ENCODE results near the gene ZMYND10. TPM values are rescaled to one million over a fixed set of nuclear protein-coding genes. Genes with fewer than 3 reads are reported as not detected.

Gene ZMYND10
- total and polyA plus RNA-seq, 9 of the 15 experiments (the other 6 are each of a cell fraction or from before 2014, with no cell fraction given) = 0.20 to 2.8 (median 0.70) TPM

DNA sequence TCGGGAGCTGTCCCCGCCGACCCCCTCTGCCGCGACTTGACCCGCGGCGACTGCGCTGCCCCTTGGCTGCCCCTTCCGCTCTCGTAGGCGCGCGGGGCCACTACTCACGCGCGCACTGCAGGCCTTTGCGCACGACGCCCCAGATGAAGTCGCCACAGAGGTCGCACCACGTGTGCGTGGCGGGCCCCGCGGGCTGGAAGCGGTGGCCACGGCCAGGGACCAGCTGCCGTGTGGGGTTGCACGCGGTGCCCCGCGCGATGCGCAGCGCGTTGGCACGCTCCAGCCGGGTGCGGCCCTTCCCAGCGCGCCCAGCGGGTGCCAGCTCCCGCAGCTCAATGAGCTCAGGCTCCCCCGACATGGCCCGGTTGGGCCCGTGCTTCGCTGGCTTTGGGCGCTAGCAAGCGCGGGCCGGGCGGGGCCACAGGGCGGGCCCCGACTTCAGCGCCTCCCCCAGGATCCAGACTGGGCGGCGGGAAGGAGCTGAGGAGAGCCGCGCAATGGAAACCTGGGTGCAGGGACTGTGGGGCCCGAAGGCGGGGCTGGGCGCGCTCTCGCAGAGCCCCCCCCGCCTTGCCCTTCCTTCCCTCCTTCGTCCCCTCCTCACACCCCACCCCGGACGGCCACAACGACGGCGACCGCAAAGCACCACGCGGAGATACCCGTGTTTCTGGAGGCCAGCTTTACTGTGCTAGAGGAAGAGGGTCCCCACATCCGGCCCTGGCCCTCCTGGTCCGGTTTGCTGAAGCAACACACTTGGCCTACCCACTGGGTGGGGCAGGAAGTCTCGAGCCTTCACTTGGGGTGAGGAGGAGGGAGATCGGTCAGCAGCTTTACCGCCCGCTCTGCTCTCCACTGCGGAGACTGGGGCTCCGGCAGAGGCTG is 4.8 kb downstream of the ZMYND10 start, which contains the start of gene RASSF1 (continued):
- TF ChIP-seq, protein P1, sequence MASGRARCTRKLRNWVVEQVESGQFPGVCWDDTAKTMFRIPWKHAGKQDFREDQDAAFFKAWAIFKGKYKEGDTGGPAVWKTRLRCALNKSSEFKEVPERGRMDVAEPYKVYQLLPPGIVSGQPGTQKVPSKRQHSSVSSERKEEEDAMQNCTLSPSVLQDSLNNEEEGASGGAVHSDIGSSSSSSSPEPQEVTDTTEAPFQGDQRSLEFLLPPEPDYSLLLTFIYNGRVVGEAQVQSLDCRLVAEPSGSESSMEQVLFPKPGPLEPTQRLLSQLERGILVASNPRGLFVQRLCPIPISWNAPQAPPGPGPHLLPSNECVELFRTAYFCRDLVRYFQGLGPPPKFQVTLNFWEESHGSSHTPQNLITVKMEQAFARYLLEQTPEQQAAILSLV (tag; IDR thresholded peaks at IDR 0.05) = no peak
- no peak for TF ChIP-seq DPF2 (IDR thresholded peaks at IDR 0.05)
- TF ChIP-seq YY1 (IDR thresholded peaks at IDR 0.05; ENCODE audit: borderline replicate concordance in 1 of 3, control insufficient read depth in 1 of 3, extremely low read depth in 1 of 3, insufficient read depth in 3 of 3, insufficient read length in 1 of 3, insufficient replicate concordance in 2 of 3, low read depth in 1 of 3, low read length in 2 of 3) = peak in 2 of 3 experiments; percentile 52 to 63
- TF ChIP-seq GABPA (tag; conservative IDR thresholded peaks at IDR 0.05; ENCODE audit: low read depth) = peak; percentile 69
- TF ChIP-seq, protein P2, sequence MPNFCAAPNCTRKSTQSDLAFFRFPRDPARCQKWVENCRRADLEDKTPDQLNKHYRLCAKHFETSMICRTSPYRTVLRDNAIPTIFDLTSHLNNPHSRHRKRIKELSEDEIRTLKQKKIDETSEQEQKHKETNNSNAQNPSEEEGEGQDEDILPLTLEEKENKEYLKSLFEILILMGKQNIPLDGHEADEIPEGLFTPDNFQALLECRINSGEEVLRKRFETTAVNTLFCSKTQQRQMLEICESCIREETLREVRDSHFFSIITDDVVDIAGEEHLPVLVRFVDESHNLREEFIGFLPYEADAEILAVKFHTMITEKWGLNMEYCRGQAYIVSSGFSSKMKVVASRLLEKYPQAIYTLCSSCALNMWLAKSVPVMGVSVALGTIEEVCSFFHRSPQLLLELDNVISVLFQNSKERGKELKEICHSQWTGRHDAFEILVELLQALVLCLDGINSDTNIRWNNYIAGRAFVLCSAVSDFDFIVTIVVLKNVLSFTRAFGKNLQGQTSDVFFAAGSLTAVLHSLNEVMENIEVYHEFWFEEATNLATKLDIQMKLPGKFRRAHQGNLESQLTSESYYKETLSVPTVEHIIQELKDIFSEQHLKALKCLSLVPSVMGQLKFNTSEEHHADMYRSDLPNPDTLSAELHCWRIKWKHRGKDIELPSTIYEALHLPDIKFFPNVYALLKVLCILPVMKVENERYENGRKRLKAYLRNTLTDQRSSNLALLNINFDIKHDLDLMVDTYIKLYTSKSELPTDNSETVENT (CRISPR knock-in tag; IDR thresholded peaks at IDR 0.05) = peak; percentile 16; the same call in 1 of the 2 replicates
- peak; percentile 72; the same call in 1 of the 2 replicates for TF ChIP-seq PHF8 (IDR thresholded peaks at IDR 0.05; ENCODE audit: borderline replicate concordance, low read length)

Measured in K562 (cell line).